Liver (tissue), 9 donors: Measurements from ENCODE around the gene RALGPS1. TPM values are rescaled to one million over a fixed set of nuclear protein-coding genes. Genes with fewer than 3 reads are reported as not detected.

ENCODE experiments used
- DNase-seq: peaks from one replicate; pipeline ENCODE4 v3.0.0-alpha.2; 2017; ENCODE audit warnings: low spot score
- H3K27ac ChIP-seq, 2 donors: one replicate each; pipeline ENCODE4 v1.7.0; 2013; ENCODE audit warnings: inconsistent platforms in 2 of 2, low read length in 2 of 2, control low read depth in 1 of 2, low read depth in 1 of 2, mild to moderate bottlenecking in 1 of 2
- H3K27me3 ChIP-seq, 4 donors: one replicate each; pipeline versions ENCODE4 v1.6.1 to v1.7.0; 2013; ENCODE audit warnings: low read length in 3 of 4, inconsistent platforms in 1 of 4, mild to moderate bottlenecking in 1 of 4, moderate library complexity in 1 of 4; ENCODE audit not compliant: control insufficient read depth in 4 of 4, insufficient read depth in 4 of 4
- H3K36me3 ChIP-seq, 4 donors: one replicate each; pipeline versions ENCODE4 v1.6.1 to v1.7.0; 2013; ENCODE audit warnings: low read length in 3 of 4, mild to moderate bottlenecking in 3 of 4, low read depth in 1 of 4, moderate library complexity in 1 of 4; ENCODE audit not compliant: control insufficient read depth in 4 of 4, insufficient read depth in 3 of 4
- H3K4me1 ChIP-seq, 4 donors: one replicate each; pipeline versions ENCODE4 v1.6.1 to v1.7.0; 2013; ENCODE audit warnings: low read length in 3 of 4, mild to moderate bottlenecking in 3 of 4, moderate library complexity in 1 of 4; ENCODE audit not compliant: control insufficient read depth in 4 of 4, insufficient read depth in 4 of 4
- H3K4me3 ChIP-seq, 3 donors: one replicate each; pipeline versions ENCODE4 v1.6.1 to v1.7.0; 2013; ENCODE audit warnings: low read length in 3 of 3, control low read depth in 1 of 3, low read depth in 1 of 3, mild to moderate bottlenecking in 1 of 3
- H3K9ac ChIP-seq, 2 donors: one replicate each; pipeline ENCODE4 v1.7.0; 2013; ENCODE audit warnings: low read length in 2 of 2, mild to moderate bottlenecking in 2 of 2, moderate library complexity in 2 of 2, control low read depth in 1 of 2, low read depth in 1 of 2
- H3K9me3 ChIP-seq, 4 donors: one replicate each; pipeline versions ENCODE4 v1.6.1 to v1.7.0; 2013; ENCODE audit warnings: low read length in 3 of 4; ENCODE audit not compliant: control insufficient read depth in 4 of 4
- EGR1 ChIP-seq, 2 donors: IDR thresholded peaks; 2 replicates each; pipeline ENCODE4 v1.6.1; 2016 to 2018; ENCODE audit warnings: antibody characterized with exemption in 2 of 2, low read depth in 2 of 2
- FOXA1 ChIP-seq: IDR thresholded peaks from 2 replicates; pipeline ENCODE4 v1.6.1; 2016; ENCODE audit warnings: antibody characterized with exemption
- GABPA ChIP-seq, 2 donors: IDR thresholded peaks in 1 of 2; conservative IDR thresholded peaks in 1 of 2; 2 replicates each; pipeline ENCODE4 v1.6.1; 2016; ENCODE audit warnings: antibody characterized with exemption in 2 of 2, mild to moderate bottlenecking in 1 of 2, moderate library complexity in 1 of 2
- HNF4A ChIP-seq, 2 donors: conservative IDR thresholded peaks; 2 replicates each; pipeline ENCODE4 v1.6.1; 2016; ENCODE audit warnings: antibody characterized with exemption in 2 of 2, mild to moderate bottlenecking in 2 of 2
- HNF4G ChIP-seq: IDR thresholded peaks from 2 replicates; pipeline ENCODE4 v1.6.1; 2016; ENCODE audit warnings: antibody characterized with exemption
- JUND ChIP-seq, 2 donors: IDR thresholded peaks; 2 replicates each; pipeline ENCODE4 v1.6.1; 2016; ENCODE audit warnings: antibody characterized with exemption in 2 of 2
- MAX ChIP-seq: IDR thresholded peaks from 2 replicates; pipeline ENCODE4 v1.6.1; 2016; ENCODE audit warnings: antibody characterized with exemption
- NR2F2 ChIP-seq: IDR thresholded peaks from 2 replicates; pipeline ENCODE4 v1.6.1; 2016; ENCODE audit warnings: antibody characterized with exemption
- SP1 ChIP-seq: IDR thresholded peaks from 2 replicates; pipeline ENCODE4 v1.6.1; 2018; ENCODE audit warnings: antibody characterized with exemption, mild to moderate bottlenecking
- TAF1 ChIP-seq: conservative IDR thresholded peaks from 2 replicates; pipeline ENCODE4 v1.6.1; 2016; ENCODE audit warnings: antibody characterized with exemption, mild to moderate bottlenecking
- YY1 ChIP-seq: IDR thresholded peaks from 2 replicates; pipeline ENCODE4 v1.6.1; 2016; ENCODE audit warnings: antibody characterized with exemption, mild to moderate bottlenecking
- WGBS: extraction: QIAGEN DNeasy Blood & Tissue Kit; methylation state at CpG from one replicate; pipeline ENCODE4 v1.1.7; 2013; 5-methylcytosine and 5-hydroxymethylcytosine counted together
- polyA plus RNA-seq, 2 donors: library from polyadenylated mRNA; stranded (reverse) in 1 of 2; unstranded in 1 of 2; fragments of 200-250 nt in 1 of 2; fragments of >200 nt in 1 of 2; fragmentation: Nextera tagmentation in 1 of 2; extraction: Ambion mirVana in 1 of 2; gene quantifications; one replicate each; pipeline versions ENCODE4 v1.2.1 to v1.2.3, GENCODE V29; 2013 to 2015
- total RNA-seq, 2 donors: library from RNA; depleted of rRNA; stranded (reverse); fragments of >200 nt; gene quantifications; one replicate each; pipeline ENCODE4 v1.2.3, GENCODE V29; 2014
- TF ChIP-seq, protein P1 (sequence below): IDR thresholded peaks from 2 replicates; pipeline ENCODE4 v1.6.1; 2016; ENCODE audit warnings: antibody characterized with exemption, mild to moderate bottlenecking
- TF ChIP-seq, protein P2 (sequence below): IDR thresholded peaks from 2 replicates; pipeline ENCODE4 v1.6.1; 2016; ENCODE audit warnings: antibody characterized with exemption
- TF ChIP-seq, protein P3 (sequence below): fragments of 150-350 bp; IDR thresholded peaks from 2 replicates; pipeline ENCODE4 v1.5.1; 2017; ENCODE audit warnings: improper control_type of control experiment, low read depth, low read length; ENCODE audit not compliant: missing input control
- donor health status: healthy.
- donor health status: healthy.
- donor health status: healthy.
- donor health status: healthy.
- donor health status: healthy.

The RALGPS1 gene
- total and polyA plus RNA-seq, 4 donors, result 1.4 to 2.7 (median 2.0) TPM

GRCh38 chr9:127033789-127034188 lies 119.2 kb downstream of the RALGPS1 start (continued):
- TF ChIP-seq, protein P1, sequence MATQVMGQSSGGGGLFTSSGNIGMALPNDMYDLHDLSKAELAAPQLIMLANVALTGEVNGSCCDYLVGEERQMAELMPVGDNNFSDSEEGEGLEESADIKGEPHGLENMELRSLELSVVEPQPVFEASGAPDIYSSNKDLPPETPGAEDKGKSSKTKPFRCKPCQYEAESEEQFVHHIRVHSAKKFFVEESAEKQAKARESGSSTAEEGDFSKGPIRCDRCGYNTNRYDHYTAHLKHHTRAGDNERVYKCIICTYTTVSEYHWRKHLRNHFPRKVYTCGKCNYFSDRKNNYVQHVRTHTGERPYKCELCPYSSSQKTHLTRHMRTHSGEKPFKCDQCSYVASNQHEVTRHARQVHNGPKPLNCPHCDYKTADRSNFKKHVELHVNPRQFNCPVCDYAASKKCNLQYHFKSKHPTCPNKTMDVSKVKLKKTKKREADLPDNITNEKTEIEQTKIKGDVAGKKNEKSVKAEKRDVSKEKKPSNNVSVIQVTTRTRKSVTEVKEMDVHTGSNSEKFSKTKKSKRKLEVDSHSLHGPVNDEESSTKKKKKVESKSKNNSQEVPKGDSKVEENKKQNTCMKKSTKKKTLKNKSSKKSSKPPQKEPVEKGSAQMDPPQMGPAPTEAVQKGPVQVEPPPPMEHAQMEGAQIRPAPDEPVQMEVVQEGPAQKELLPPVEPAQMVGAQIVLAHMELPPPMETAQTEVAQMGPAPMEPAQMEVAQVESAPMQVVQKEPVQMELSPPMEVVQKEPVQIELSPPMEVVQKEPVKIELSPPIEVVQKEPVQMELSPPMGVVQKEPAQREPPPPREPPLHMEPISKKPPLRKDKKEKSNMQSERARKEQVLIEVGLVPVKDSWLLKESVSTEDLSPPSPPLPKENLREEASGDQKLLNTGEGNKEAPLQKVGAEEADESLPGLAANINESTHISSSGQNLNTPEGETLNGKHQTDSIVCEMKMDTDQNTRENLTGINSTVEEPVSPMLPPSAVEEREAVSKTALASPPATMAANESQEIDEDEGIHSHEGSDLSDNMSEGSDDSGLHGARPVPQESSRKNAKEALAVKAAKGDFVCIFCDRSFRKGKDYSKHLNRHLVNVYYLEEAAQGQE, result no peak
- no peak for TF ChIP-seq SP1
- TF ChIP-seq EGR1 (IDR thresholded peaks at IDR 0.05; ENCODE audit: low read depth in 2 of 2), result no peak
- no peak for TF ChIP-seq HNF4G
- TF ChIP-seq MAX, result no peak

DNA sequence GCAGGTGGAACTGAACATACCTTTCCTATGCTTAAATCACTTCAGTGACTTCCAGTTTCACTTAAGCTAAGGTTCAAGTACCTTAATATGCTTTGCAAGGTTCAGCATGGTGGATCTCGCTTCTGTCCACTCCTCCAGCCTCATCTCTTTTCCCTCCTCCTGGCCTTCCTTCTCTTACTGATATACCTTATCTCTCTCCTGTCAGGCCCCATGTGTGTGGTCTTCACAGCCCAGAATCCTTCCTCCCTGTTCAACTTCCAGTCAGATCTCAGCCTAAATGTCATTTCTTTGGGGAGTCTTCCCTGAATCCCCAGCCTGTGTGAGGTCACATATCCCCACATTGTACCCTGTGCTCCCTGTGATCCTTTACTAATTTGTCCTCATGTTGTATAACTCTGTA lies 120.1 kb downstream of the RALGPS1 start:
- TF ChIP-seq GABPA (IDR thresholded peaks at IDR 0.05 in 1 of 2, conservative IDR thresholded peaks at IDR 0.05 in 1 of 2), result no peak
- TF ChIP-seq, protein P2, sequence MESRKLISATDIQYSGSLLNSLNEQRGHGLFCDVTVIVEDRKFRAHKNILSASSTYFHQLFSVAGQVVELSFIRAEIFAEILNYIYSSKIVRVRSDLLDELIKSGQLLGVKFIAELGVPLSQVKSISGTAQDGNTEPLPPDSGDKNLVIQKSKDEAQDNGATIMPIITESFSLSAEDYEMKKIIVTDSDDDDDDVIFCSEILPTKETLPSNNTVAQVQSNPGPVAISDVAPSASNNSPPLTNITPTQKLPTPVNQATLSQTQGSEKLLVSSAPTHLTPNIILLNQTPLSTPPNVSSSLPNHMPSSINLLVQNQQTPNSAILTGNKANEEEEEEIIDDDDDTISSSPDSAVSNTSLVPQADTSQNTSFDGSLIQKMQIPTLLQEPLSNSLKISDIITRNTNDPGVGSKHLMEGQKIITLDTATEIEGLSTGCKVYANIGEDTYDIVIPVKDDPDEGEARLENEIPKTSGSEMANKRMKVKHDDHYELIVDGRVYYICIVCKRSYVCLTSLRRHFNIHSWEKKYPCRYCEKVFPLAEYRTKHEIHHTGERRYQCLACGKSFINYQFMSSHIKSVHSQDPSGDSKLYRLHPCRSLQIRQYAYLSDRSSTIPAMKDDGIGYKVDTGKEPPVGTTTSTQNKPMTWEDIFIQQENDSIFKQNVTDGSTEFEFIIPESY, result no peak
- no peak for TF ChIP-seq HNF4G
- TF ChIP-seq HNF4A (conservative IDR thresholded peaks at IDR 0.05), result no peak
- no peak for TF ChIP-seq JUND (IDR thresholded peaks at IDR 0.05)
- TF ChIP-seq, protein P3, sequence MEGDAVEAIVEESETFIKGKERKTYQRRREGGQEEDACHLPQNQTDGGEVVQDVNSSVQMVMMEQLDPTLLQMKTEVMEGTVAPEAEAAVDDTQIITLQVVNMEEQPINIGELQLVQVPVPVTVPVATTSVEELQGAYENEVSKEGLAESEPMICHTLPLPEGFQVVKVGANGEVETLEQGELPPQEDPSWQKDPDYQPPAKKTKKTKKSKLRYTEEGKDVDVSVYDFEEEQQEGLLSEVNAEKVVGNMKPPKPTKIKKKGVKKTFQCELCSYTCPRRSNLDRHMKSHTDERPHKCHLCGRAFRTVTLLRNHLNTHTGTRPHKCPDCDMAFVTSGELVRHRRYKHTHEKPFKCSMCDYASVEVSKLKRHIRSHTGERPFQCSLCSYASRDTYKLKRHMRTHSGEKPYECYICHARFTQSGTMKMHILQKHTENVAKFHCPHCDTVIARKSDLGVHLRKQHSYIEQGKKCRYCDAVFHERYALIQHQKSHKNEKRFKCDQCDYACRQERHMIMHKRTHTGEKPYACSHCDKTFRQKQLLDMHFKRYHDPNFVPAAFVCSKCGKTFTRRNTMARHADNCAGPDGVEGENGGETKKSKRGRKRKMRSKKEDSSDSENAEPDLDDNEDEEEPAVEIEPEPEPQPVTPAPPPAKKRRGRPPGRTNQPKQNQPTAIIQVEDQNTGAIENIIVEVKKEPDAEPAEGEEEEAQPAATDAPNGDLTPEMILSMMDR, result no peak
- TF ChIP-seq NR2F2, result no peak
- TF ChIP-seq FOXA1, result no peak
- TF ChIP-seq YY1, result no peak
- TF ChIP-seq MAX, result no peak
- Histone ChIP-seq H3K27me3 (no peaks in the 10 kb centered on the region), H3K4me1 (no peaks in the 10 kb centered on the region), H3K9ac (no peak overlapping the region), H3K9me3 (no peaks in the 10 kb centered on the region), H3K4me3 (no peak overlapping the region), H3K36me3 (no peaks in the 10 kb centered on the region), H3K27ac (no peak overlapping the region)
- DNase-seq, result no peak
- WGBS, result 94% methylated on average over 1 of the region's 1 CpG

DNA sequence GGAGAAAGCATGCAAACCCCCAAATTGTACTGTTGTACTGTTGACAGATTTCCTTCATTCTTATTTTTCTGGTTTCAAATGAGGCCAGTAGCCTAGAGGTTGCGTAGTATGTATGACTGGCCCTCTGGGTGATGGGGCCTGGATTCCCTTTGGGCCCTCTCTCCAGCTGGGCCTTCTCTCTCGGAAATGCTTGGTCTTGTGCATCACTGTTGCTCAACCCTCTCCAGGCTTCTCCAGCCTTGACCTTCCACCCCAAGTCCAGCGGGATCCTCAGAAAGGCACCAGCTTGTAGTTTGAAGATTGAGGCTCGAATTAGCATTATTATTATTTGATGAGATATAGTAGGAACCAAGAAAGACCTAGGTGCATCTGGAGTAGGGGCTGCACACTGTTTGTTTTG lies 120.8 kb downstream of the RALGPS1 start:
- 89% methylated on average over 4 of the region's 4 CpGs for WGBS
- no peak for DNase-seq
- H3K36me3 ChIP-seq, result no peaks in the 10 kb centered on the region
- no peak overlapping the region for H3K4me3 ChIP-seq
- H3K27me3 ChIP-seq, result no peaks in the 10 kb centered on the region
- TF ChIP-seq NR2F2 (peak; percentile 44), TAF1 (no peak)
- H3K9ac ChIP-seq, result no peak overlapping the region
- H3K4me1 ChIP-seq, result no peaks in the 10 kb centered on the region
- peak overlapping the region in 1 of 2 donors; percentile 6 for H3K27ac ChIP-seq
- H3K9me3 ChIP-seq, result no peaks in the 10 kb centered on the region
